ENCODE measurements around the gene MARVELD3. TPM values are rescaled to one million over a fixed set of nuclear protein-coding genes. Genes with fewer than 3 reads are reported as not detected.

Gene MARVELD3
- total and polyA plus RNA-seq, 2 of the 8 experiments (the other 6 are each of a cell fraction or from before 2014, with no cell fraction given) = 18.0 to 34.8 TPM

DNA sequence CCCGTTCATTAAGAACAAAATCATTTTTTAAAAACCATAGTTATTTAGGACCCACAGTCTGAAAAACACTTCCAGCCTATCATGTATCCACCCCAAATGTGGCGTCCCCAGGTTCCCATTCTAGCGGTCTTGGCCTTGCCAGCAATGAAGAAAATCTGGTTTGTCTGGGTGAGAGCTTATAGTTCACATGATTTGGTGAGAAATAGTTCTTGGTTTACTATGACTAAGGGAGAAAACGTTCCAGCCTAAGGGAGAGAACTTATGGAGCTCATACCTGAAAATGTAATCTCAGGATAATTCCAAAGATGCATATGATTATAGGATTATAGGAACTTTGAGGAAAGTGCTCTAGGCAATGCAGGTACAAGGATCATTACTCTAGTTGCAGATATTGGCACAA is 4.8 kb downstream of the MARVELD3 start:
- ChIA-PET CTCF (ENCODE audit: partially characterized antibody) (interaction anchor here (0.8 to 2.5 kb wide), 3 partner anchors 14 to 20 kb away, joined by 4 to 9 read pairs (median 6); no protein-coding TSS in a partner anchor), POLR2A (ENCODE audit: partially characterized antibody) (interaction anchor here (1.8 kb wide), 1 partner anchor 11 kb away, joined by 8 read pairs; no protein-coding TSS in a partner anchor)
- no peak for DNase-seq (ENCODE audit: low read depth in 1 of 2, low spot score in 2 of 2)
- H4K20me1 ChIP-seq (replicated peaks in 1 of 2; ENCODE audit: control insufficient read depth in 1 of 2, insufficient read depth in 2 of 2, low read length in 2 of 2) = peaks cover 0 to 1% of the 10 kb centered on the region in 2 experiments
- no peak overlapping the region for H4K8ac ChIP-seq (ENCODE audit: extremely low read depth, insufficient read depth, low read length)
- H3K9ac ChIP-seq (replicated peaks in 1 of 4; ENCODE audit: extremely low read depth in 1 of 4, low read depth in 3 of 4, low read length in 3 of 4) = no peak overlapping the region
- H2BK12ac ChIP-seq (ENCODE audit: low read depth, low read length) = no peak overlapping the region
- WGBS, 2 experiments (ENCODE audit: extremely low coverage in 1 of 2, insufficient coverage in 1 of 2, insufficient read length in 1 of 2, insufficient replicate concordance in 2 of 2, low coverage in 1 of 2, low lambda C conversion rate in 2 of 2, missing lambda C conversion rate in 1 of 2) = 91% methylated on average over 4 of the region's 4 CpGs; no CpG with 5 or more reads in 1 of the 2 experiments
- H3K36me3 ChIP-seq (ENCODE audit: control insufficient read depth in 2 of 4, insufficient read depth in 4 of 4, low read length in 3 of 4) = peaks cover 2 to 47% (median 13%) of the 10 kb centered on the region in 4 experiments; a peak in 7 of 8 replicates
- no peak overlapping the region for H2BK5ac ChIP-seq (ENCODE audit: low read depth, low read length)
- H2BK15ac ChIP-seq (ENCODE audit: low read length) = no peak overlapping the region
- no peak overlapping the region for H3K27ac ChIP-seq (ENCODE audit: low read depth, low read length)
- no peak overlapping the region for H3K56ac ChIP-seq (replicated peaks; ENCODE audit: insufficient read length, low read depth, low read length)
- no peak overlapping the region for H3K14ac ChIP-seq (ENCODE audit: insufficient read length)
- H4K5ac ChIP-seq (ENCODE audit: insufficient read length, low read depth, low read length) = no peak overlapping the region
- H3K9me3 ChIP-seq (ENCODE audit: insufficient read depth in 2 of 2, low read depth in 1 of 2, low read length in 1 of 2) = no peaks in the 10 kb centered on the region
- H2BK120ac ChIP-seq (replicated peaks; ENCODE audit: low read depth, low read length) = no peak overlapping the region
- no peak overlapping the region for H2BK20ac ChIP-seq (ENCODE audit: low read length)
- peaks cover 0 to 21% of the 10 kb centered on the region in 2 experiments; a peak in 2 of 4 replicates for H3K79me2 ChIP-seq (ENCODE audit: control insufficient read depth in 1 of 2, insufficient read depth in 2 of 2, low read length in 2 of 2)
- H3K27me3 ChIP-seq (replicated peaks in 1 of 4; ENCODE audit: control insufficient read depth in 3 of 4, extremely low read depth in 1 of 4, insufficient read depth in 3 of 4, low read length in 3 of 4) = no peaks in the 10 kb centered on the region
- no peak for FAIRE-seq
- H3K79me1 ChIP-seq (ENCODE audit: low read depth, low read length) = no peaks in the 10 kb centered on the region; the same call in none of the 2 replicates
- no peak overlapping the region for H3K23ac ChIP-seq (ENCODE audit: insufficient read length)
- H2AK5ac ChIP-seq (ENCODE audit: low read depth, low read length) = no peak overlapping the region
- no peak overlapping the region for H3K18ac ChIP-seq (ENCODE audit: extremely low read depth, low read length)
- H3K4me2 ChIP-seq (ENCODE audit: insufficient read depth in 1 of 2, low read depth in 2 of 2, low read length in 2 of 2) = no peak overlapping the region
- peaks cover under 1% of the 10 kb centered on the region for H3K23me2 ChIP-seq (ENCODE audit: low read depth, low read length)
- no peak overlapping the region for H2AFZ ChIP-seq (ENCODE audit: low read length)
- H3K4me3 ChIP-seq (ENCODE audit: extremely low read depth in 1 of 4, insufficient read depth in 2 of 4, low read depth in 3 of 4, low read length in 4 of 4) = no peak overlapping the region
- H3K4ac ChIP-seq (replicated peaks; ENCODE audit: insufficient read length, low read depth, low read length) = no peak overlapping the region
- H4K91ac ChIP-seq (replicated peaks; ENCODE audit: insufficient read length, low read length) = no peak overlapping the region
- peaks cover 0 to 12% (median 6%) of the 10 kb centered on the region in 4 experiments; a peak in 6 of 7 replicates for H3K4me1 ChIP-seq (replicated peaks in 1 of 4; ENCODE audit: control insufficient read depth in 3 of 4, insufficient read depth in 4 of 4, low read length in 3 of 4)
- TF ChIP-seq ASH2L (IDR thresholded peaks at IDR 0.05; ENCODE audit: low read length) = no peak
- TF ChIP-seq POLR2A (IDR thresholded peaks at IDR 0.05; ENCODE audit: control extremely low read depth in 1 of 2, low read depth in 2 of 2, low read length in 2 of 2) = no peak
- TF ChIP-seq NRF1 (IDR thresholded peaks at IDR 0.05; ENCODE audit: low read depth, low read length) = no peak
- TF ChIP-seq ATF2 (IDR thresholded peaks at IDR 0.05; ENCODE audit: low read length) = no peak
- TF ChIP-seq CBX8 (IDR thresholded peaks at IDR 0.05; ENCODE audit: borderline replicate concordance, low read depth, low read length) = no peak
- no peak for TF ChIP-seq FOSL1 (IDR thresholded peaks at IDR 0.05; ENCODE audit: insufficient read depth, low read depth, low read length)

All from H1 (cell line).